CD14-positive monocyte (primary cell): Measurements from ENCODE around the gene NFAM1. TPM values are rescaled to one million over a fixed set of nuclear protein-coding genes. Genes with fewer than 3 reads are reported as not detected.

Source experiments
- DNase-seq, 3 donors: peaks; one replicate each; pipeline ENCODE4 v3.0.0-alpha.2; 2011 to 2022
- H2AFZ ChIP-seq: 2 replicates; pipeline ENCODE4 v1.6.0; 2012; ENCODE audit warnings: mild to moderate bottlenecking, low read depth, low read length, inconsistent platforms; ENCODE audit not compliant: insufficient read depth, poor library complexity, severe bottlenecking
- H3K27ac ChIP-seq, 2 donors: 1 replicate in 1 of 2; 2 replicates in 1 of 2; pipeline ENCODE4 v1.5.1; 2012 to 2013; ENCODE audit warnings: low read length in 2 of 2, control low read depth in 1 of 2, inconsistent platforms in 1 of 2, low read depth in 1 of 2, mild to moderate bottlenecking in 1 of 2
- H3K27me3 ChIP-seq, 2 donors: one replicate each; pipeline versions ENCODE4 v1.6.0 to v1.6.1; 2011 to 2013; ENCODE audit warnings: low read length in 2 of 2; ENCODE audit not compliant: control insufficient read depth in 2 of 2, insufficient read depth in 2 of 2
- H3K36me3 ChIP-seq, 2 donors: replicated peaks in 1 of 2; 1 replicate in 1 of 2; 2 replicates in 1 of 2; pipeline versions ENCODE4 v1.5.1 to v1.6.1; 2012 to 2013; ENCODE audit warnings: low read length in 2 of 2, control low read depth in 1 of 2, inconsistent platforms in 1 of 2, mild to moderate bottlenecking in 1 of 2; ENCODE audit not compliant: insufficient read depth in 2 of 2, control insufficient read depth in 1 of 2
- H3K4me1 ChIP-seq, 2 donors: 1 replicate in 1 of 2; 2 replicates in 1 of 2; pipeline versions ENCODE4 v1.5.1 to v1.6.1; 2012 to 2013; ENCODE audit warnings: low read length in 2 of 2, control low read depth in 1 of 2, inconsistent platforms in 1 of 2, mild to moderate bottlenecking in 1 of 2, moderate library complexity in 1 of 2; ENCODE audit not compliant: insufficient read depth in 2 of 2, control insufficient read depth in 1 of 2
- H3K4me2 ChIP-seq: replicated peaks from 2 replicates; pipeline ENCODE3; 2012; ENCODE audit warnings: low read length, moderate library complexity, mild to moderate bottlenecking; ENCODE audit not compliant: poor library complexity, severe bottlenecking; ENCODE audit errors: extremely low read depth
- H3K4me3 ChIP-seq, 3 experiments: fragments of 200-600 bp in 1 of 3; sonication (generic) in 1 of 3; replicated peaks in 1 of 3; 1 replicate in 2 of 3; 2 replicates in 1 of 3; pipeline ENCODE4 v1.5.1; 2011 to 2013; ENCODE audit warnings: low read length in 3 of 3, mild to moderate bottlenecking in 3 of 3, control low read depth in 2 of 3, low read depth in 2 of 3, inconsistent platforms in 1 of 3, moderate library complexity in 1 of 3
- H3K79me2 ChIP-seq: 2 replicates; pipeline ENCODE4 v1.6.0; 2012; ENCODE audit warnings: mild to moderate bottlenecking, control low read depth, inconsistent platforms, low read length, moderate library complexity; ENCODE audit not compliant: insufficient read depth
- H3K9ac ChIP-seq: 2 replicates; pipeline ENCODE4 v1.6.0; 2017; ENCODE audit warnings: low read length, mild to moderate bottlenecking; ENCODE audit not compliant: insufficient read depth, poor library complexity, severe bottlenecking
- H3K9me3 ChIP-seq, 2 donors: replicated peaks in 1 of 2; 1 replicate in 1 of 2; 2 replicates in 1 of 2; pipeline versions ENCODE4 v1.5.1 to v1.6.1; 2012 to 2013; ENCODE audit warnings: low read length in 2 of 2, control low read depth in 1 of 2; ENCODE audit not compliant: control insufficient read depth in 1 of 2, insufficient read depth in 1 of 2
- H4K20me1 ChIP-seq: 2 replicates; pipeline ENCODE4 v1.6.0; 2012; ENCODE audit warnings: mild to moderate bottlenecking, low read length, control low read depth, moderate library complexity; ENCODE audit not compliant: insufficient read depth
- H3K27ac Mint-ChIP-seq, 7 donors: one replicate each; pipeline ENCODE4 v1.8.0; 2020; ENCODE audit warnings: mild to moderate bottlenecking in 7 of 7, mixed read lengths in 7 of 7, moderate library complexity in 6 of 7, inconsistent platforms in 2 of 7
- H3K27me3 Mint-ChIP-seq, 3 donors: one replicate each; pipeline ENCODE4 v1.8.0; 2021 to 2022; ENCODE audit warnings: low read depth in 3 of 3, mild to moderate bottlenecking in 3 of 3, mixed read lengths in 3 of 3, moderate library complexity in 3 of 3, inconsistent platforms in 1 of 3
- H3K36me3 Mint-ChIP-seq, 2 donors: one replicate each; pipeline ENCODE4 v1.8.0; 2020; ENCODE audit warnings: mixed read lengths in 2 of 2, inconsistent platforms in 1 of 2, mild to moderate bottlenecking in 1 of 2
- H3K4me1 Mint-ChIP-seq: one replicate; pipeline ENCODE4 v1.8.0; 2020; ENCODE audit warnings: mild to moderate bottlenecking, mixed read lengths
- H3K4me3 Mint-ChIP-seq, 2 donors: one replicate each; pipeline ENCODE4 v1.8.0; 2020; ENCODE audit warnings: mild to moderate bottlenecking in 2 of 2, mixed read lengths in 2 of 2, moderate library complexity in 1 of 2
- H3K9me3 Mint-ChIP-seq, 7 donors: one replicate each; pipeline ENCODE4 v1.8.0; 2020 to 2022; ENCODE audit warnings: mixed read lengths in 7 of 7, mild to moderate bottlenecking in 6 of 7, moderate library complexity in 6 of 7, inconsistent platforms in 2 of 7
- WGBS: methylation state at CpG from one replicate; pipeline ENCODE4 v1.1.5; 2013; ENCODE audit warnings: missing lambda C conversion rate; ENCODE audit not compliant: insufficient coverage; 5-methylcytosine and 5-hydroxymethylcytosine counted together
- intact Hi-C, 2 donors: fragments of 100-400 bp; cut with micrococcal nuclease; formaldehyde crosslinking; loops; one replicate each; pipeline versions ENCODE4 v1.15.0 to v1.15.1; 2023
- polyA plus RNA-seq, 3 donors: library from polyadenylated mRNA; depleted of rRNA in 1 of 3; unstranded in 2 of 3; stranded (reverse) in 1 of 3; fragments of 300-500 nt in 2 of 3; fragments of >200 nt in 1 of 3; fragmentation: Illumina TruSeq in 2 of 3; gene quantifications; 1 replicate in 2 of 3; 2 replicates in 1 of 3; pipeline ENCODE4 v1.2.3, GENCODE V29; 2012 to 2021
- TF ChIP-seq, protein P1 (sequence below): fragments of 200-600 bp; IDR thresholded peaks from one replicate; pipeline ENCODE4 v1.8.0; 2022; ENCODE audit warnings: antibody characterized with exemption, mild to moderate bottlenecking

NFAM1 gene
- polyA plus RNA-seq, 3 donors, result 36.0 to 71.0 (median 69.7) TPM

DNA sequence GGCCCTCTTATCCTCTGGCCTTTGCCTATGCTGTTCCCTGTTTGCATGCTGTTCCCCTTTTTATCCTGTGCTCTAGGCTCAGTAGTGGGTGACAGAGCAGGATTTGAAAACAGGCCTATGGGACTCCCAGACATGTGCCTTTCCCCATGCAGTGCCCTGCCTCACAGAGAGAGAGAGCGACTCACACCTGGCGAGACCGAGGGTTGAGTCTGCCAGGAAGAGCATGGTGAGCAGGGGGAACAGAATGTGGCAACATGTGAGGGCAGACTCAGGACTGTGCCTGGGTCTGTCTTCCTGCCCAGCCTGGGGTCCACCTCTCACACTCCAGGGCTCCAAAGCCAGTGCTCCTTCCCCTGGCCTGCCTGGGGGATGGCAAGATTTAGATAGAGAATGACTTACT lies 75.0 kb downstream of the NFAM1 start:
- no peaks in the 10 kb centered on the region for H4K20me1 ChIP-seq
- H3K36me3 Mint-ChIP-seq, result no peaks in the 10 kb centered on the region
- H3K9me3 ChIP-seq, result no peaks in the 10 kb centered on the region
- no peaks in the 10 kb centered on the region for H3K4me1 Mint-ChIP-seq
- no peak overlapping the region for H3K9ac ChIP-seq
- intact Hi-C loops, result no loop called here
- no peak for DNase-seq
- H3K4me2 ChIP-seq, result no peak overlapping the region
- no CpG with 5 or more reads among the region's 3 CpGs for WGBS
- no peaks in the 10 kb centered on the region for H3K79me2 ChIP-seq
- peaks cover 0 to 12% of the 10 kb centered on the region in 2 donors for H3K27me3 ChIP-seq
- H2AFZ ChIP-seq, result no peak overlapping the region
- H3K36me3 ChIP-seq, result no peaks in the 10 kb centered on the region
- peaks cover 7 to 31% (median 12%) of the 10 kb centered on the region in 3 donors for H3K27me3 Mint-ChIP-seq
- TF ChIP-seq, protein P1, sequence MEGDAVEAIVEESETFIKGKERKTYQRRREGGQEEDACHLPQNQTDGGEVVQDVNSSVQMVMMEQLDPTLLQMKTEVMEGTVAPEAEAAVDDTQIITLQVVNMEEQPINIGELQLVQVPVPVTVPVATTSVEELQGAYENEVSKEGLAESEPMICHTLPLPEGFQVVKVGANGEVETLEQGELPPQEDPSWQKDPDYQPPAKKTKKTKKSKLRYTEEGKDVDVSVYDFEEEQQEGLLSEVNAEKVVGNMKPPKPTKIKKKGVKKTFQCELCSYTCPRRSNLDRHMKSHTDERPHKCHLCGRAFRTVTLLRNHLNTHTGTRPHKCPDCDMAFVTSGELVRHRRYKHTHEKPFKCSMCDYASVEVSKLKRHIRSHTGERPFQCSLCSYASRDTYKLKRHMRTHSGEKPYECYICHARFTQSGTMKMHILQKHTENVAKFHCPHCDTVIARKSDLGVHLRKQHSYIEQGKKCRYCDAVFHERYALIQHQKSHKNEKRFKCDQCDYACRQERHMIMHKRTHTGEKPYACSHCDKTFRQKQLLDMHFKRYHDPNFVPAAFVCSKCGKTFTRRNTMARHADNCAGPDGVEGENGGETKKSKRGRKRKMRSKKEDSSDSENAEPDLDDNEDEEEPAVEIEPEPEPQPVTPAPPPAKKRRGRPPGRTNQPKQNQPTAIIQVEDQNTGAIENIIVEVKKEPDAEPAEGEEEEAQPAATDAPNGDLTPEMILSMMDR, result no peak
- no peak overlapping the region for H3K27ac ChIP-seq
- H3K9me3 Mint-ChIP-seq, result peaks cover 0 to 2% (median 0%) of the 10 kb centered on the region in 7 donors
- no peaks in the 10 kb centered on the region for H3K4me1 ChIP-seq
- no peak overlapping the region for H3K4me3 ChIP-seq
- no peak overlapping the region for H3K4me3 Mint-ChIP-seq
- H3K27ac Mint-ChIP-seq, result no peak overlapping the region

- intact Hi-C loops, result no loop called here
- Mint-ChIP-seq H3K36me3 (no peaks in the 10 kb centered on the region), H3K4me1 (no peaks in the 10 kb centered on the region), H3K9me3 (peaks cover 0 to 2% (median under 1%) of the 10 kb centered on the region in 7 donors), H3K27me3 (peaks cover 7 to 31% (median 16%) of the 10 kb centered on the region in 3 donors), H3K4me3 (no peak overlapping the region), H3K27ac (no peak overlapping the region)
- no peak overlapping the region for H3K4me3 ChIP-seq
- H3K79me2 ChIP-seq, result no peaks in the 10 kb centered on the region
- 97% methylated on average over 7 of the region's 7 CpGs for WGBS
- H2AFZ ChIP-seq, result no peak overlapping the region
- TF ChIP-seq, protein P1, result no peak
- peaks cover 0 to 6% of the 10 kb centered on the region in 2 donors for H3K27me3 ChIP-seq
- no peaks in the 10 kb centered on the region for H3K4me1 ChIP-seq
- H4K20me1 ChIP-seq, result no peaks in the 10 kb centered on the region
- H3K9ac ChIP-seq, result no peak overlapping the region
- H3K36me3 ChIP-seq, result no peaks in the 10 kb centered on the region
- DNase-seq, result no peak
- H3K9me3 ChIP-seq, result no peaks in the 10 kb centered on the region
- H3K4me2 ChIP-seq, result no peak overlapping the region
- H3K27ac ChIP-seq, result no peak overlapping the region
These were observed 75.7 kb downstream of the NFAM1 start for GRCh38 chr22:42356533-42356932.
